Measurements from ENCODE around the gene ENAM.
A peak's percentile ranks its signal among the peaks of the same experiment; 100 is the strongest.

The ENAM gene

GRCh38 chr4:70628444-70628843 lies at the start of gene ENAM:
Gene ENAM (plus strand): TSS chr4:70628744. CDS start chr4:70629501, 757 bp downstream.
- DNase-seq: no peak

GRCh38 chr4:70581980-70582379 lies 46.6 kb upstream of the ENAM start:
- no peak for DNase-seq

GRCh38 chr4:70583952-70584834 lies 44.4 kb upstream of the ENAM start:
- DNase-seq: no peak

- DNase-seq: no peak
Measured at GRCh38 chr4:70586841-70587240, 41.7 kb upstream of the ENAM start.

GRCh38 chr4:70589785-70590184 lies 38.8 kb upstream of the ENAM start:
- DNase-seq: no peak

GRCh38 chr4:70591955-70592582 lies 36.5 kb upstream of the ENAM start, which contains the start of gene AMBN:
Gene AMBN (plus strand): TSS chr4:70592256. CDS start chr4:70592359, 103 bp downstream.
- no peak for DNase-seq

- no peak for DNase-seq
Measured at GRCh38 chr4:70594196-70594595, 34.3 kb upstream of the ENAM start.

GRCh38 chr4:70600305-70600704 lies 28.2 kb upstream of the ENAM start:
- DNase-seq: no peak

- DNase-seq: no peak
Measured at GRCh38 chr4:70600977-70601376, 27.6 kb upstream of the ENAM start.

GRCh38 chr4:70601422-70602039 lies 27.0 kb upstream of the ENAM start:
- peak in 28 of 56 donors; percentile 0 to 27 (median 4) for DNase-seq

- DNase-seq: no peak
Measured at GRCh38 chr4:70603856-70604255, 24.7 kb upstream of the ENAM start.

- no peak for DNase-seq
Measured at GRCh38 chr4:70606459-70606858, 22.1 kb upstream of the ENAM start.

GRCh38 chr4:70607334-70607853 lies 21.1 kb upstream of the ENAM start:
- no peak for DNase-seq

- DNase-seq: no peak
Measured at GRCh38 chr4:70608324-70608723, 20.2 kb upstream of the ENAM start.

- no peak for DNase-seq
Measured at GRCh38 chr4:70613306-70614183, 15.0 kb upstream of the ENAM start.

- no peak for DNase-seq
Measured at GRCh38 chr4:70614184-70614555, 14.4 kb upstream of the ENAM start.

- DNase-seq: no peak
Measured at GRCh38 chr4:70619288-70619687, 9.3 kb upstream of the ENAM start.

GRCh38 chr4:70619778-70620177 lies 8.8 kb upstream of the ENAM start:
- no peak for DNase-seq

- no peak for DNase-seq
Measured at GRCh38 chr4:70623323-70623722, 5.2 kb upstream of the ENAM start.

- DNase-seq: no peak
Measured at GRCh38 chr4:70624226-70624793, 4.2 kb upstream of the ENAM start.

- DNase-seq: no peak
Measured at GRCh38 chr4:70627620-70628019, 924 bp upstream of the ENAM start.

Data from amygdala (tissue), 56 donors.